Measurements from ENCODE around the gene C1QTNF9.

The C1QTNF9 gene

GRCh38 chr13:24284889-24285565 lies 24.4 kb upstream of the C1QTNF9 start:
- TF ChIP-seq, protein P1, sequence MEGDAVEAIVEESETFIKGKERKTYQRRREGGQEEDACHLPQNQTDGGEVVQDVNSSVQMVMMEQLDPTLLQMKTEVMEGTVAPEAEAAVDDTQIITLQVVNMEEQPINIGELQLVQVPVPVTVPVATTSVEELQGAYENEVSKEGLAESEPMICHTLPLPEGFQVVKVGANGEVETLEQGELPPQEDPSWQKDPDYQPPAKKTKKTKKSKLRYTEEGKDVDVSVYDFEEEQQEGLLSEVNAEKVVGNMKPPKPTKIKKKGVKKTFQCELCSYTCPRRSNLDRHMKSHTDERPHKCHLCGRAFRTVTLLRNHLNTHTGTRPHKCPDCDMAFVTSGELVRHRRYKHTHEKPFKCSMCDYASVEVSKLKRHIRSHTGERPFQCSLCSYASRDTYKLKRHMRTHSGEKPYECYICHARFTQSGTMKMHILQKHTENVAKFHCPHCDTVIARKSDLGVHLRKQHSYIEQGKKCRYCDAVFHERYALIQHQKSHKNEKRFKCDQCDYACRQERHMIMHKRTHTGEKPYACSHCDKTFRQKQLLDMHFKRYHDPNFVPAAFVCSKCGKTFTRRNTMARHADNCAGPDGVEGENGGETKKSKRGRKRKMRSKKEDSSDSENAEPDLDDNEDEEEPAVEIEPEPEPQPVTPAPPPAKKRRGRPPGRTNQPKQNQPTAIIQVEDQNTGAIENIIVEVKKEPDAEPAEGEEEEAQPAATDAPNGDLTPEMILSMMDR (IDR thresholded peaks at IDR 0.05; ENCODE audit: low read depth, low read length, missing control alignments): no peak
- H3K36me3 ChIP-seq (replicated peaks): no peaks in the 10 kb centered on the region
- no peaks in the 10 kb centered on the region for H3K27me3 ChIP-seq (replicated peaks)
- no peak overlapping the region for H3K4me3 ChIP-seq (ENCODE audit: low read depth, low read length)
- no peak for DNase-seq
- in situ Hi-C loops (cut with HindIII; ENCODE audit: low pct_ligation_motif_present, low sequenced_read_pairs): no loop called here
- no peak overlapping the region for H3K27ac ChIP-seq

DNA sequence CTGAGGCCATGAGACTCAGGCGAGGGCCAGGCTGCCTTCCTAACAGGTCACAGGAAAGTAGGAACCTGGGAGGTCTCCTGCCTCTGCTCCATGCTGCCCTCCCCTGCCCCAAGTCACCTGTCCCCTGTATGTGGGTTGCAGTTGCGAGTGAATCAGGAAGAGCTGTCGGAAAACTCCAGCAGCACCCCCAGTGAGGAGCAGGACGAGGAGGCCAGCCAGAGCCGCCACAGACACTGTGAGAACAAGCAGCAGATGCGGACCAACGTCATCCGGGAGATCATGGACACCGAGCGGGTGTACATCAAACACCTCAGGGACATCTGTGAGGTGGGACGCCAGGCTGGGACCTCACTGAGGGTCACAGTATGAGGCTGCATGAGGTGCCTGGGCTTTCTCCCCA lies 22.8 kb upstream of the C1QTNF9 start:
- Histone ChIP-seq H3K27ac (no peak overlapping the region), H3K27me3 (replicated peaks) (no peaks in the 10 kb centered on the region), H3K4me3 (ENCODE audit: low read depth, low read length) (no peak overlapping the region), H3K36me3 (replicated peaks) (no peaks in the 10 kb centered on the region)
- TF ChIP-seq, protein P1 (IDR thresholded peaks at IDR 0.05; ENCODE audit: low read depth, low read length, missing control alignments): no peak
- DNase-seq: no peak
- in situ Hi-C loops (cut with HindIII; ENCODE audit: low pct_ligation_motif_present, low sequenced_read_pairs): no loop called here

DNA sequence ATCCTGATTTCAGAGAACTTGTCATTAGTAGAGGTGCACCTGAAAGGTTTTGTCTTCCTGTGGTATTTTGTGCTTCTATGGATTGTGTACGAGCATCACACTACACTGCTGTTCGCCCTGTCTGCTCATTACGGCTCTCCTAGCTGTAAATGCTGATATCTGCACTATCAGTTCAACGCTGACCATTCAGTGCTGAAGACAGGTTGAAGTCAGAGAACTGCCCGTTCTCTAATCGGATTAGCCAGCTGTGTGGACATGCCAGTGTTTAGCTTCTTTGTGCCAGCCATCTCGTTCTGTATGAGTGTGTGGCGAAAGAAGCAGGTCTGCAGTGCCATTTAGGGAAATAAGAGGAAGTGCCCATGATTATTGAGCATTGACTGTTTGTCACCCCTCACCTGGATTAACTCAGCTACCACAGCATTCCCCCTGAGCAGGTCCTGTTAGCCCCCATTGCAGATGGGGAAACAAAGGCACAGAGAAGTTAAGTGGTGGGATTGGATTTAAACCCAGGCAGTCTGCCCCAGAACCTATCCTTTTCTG lies 21.6 kb upstream of the C1QTNF9 start:
- no peak for DNase-seq
- Histone ChIP-seq H3K27ac (no peak overlapping the region), H3K36me3 (replicated peaks) (no peaks in the 10 kb centered on the region), H3K4me3 (ENCODE audit: low read depth, low read length) (no peak overlapping the region), H3K27me3 (replicated peaks) (no peaks in the 10 kb centered on the region)
- TF ChIP-seq, protein P1 (IDR thresholded peaks at IDR 0.05; ENCODE audit: low read depth, low read length, missing control alignments): no peak
- in situ Hi-C loops (cut with HindIII; ENCODE audit: low pct_ligation_motif_present, low sequenced_read_pairs): no loop called here

DNA sequence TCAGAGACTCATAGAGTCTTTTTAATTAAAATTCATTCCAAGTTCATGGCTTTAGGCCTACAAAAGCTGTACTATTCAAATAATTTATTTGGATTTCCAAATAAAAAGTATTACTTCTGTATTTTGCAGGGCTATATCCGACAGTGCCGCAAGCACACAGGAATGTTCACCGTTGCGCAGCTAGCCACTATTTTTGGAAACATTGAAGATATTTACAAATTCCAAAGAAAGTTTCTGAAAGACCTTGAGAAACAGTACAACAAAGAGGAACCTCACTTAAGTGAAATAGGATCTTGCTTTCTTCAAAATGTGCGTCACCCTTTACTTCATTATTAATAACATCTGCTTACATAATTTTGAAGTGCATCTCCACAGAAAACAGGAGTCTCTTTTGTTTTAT lies 20.5 kb upstream of the C1QTNF9 start:
- H3K27me3 ChIP-seq (replicated peaks): no peaks in the 10 kb centered on the region
- in situ Hi-C loops (cut with HindIII; ENCODE audit: low pct_ligation_motif_present, low sequenced_read_pairs): no loop called here
- no peaks in the 10 kb centered on the region for H3K36me3 ChIP-seq (replicated peaks)
- H3K27ac ChIP-seq: no peak overlapping the region
- no peak overlapping the region for H3K4me3 ChIP-seq (ENCODE audit: low read depth, low read length)
- TF ChIP-seq, protein P1 (IDR thresholded peaks at IDR 0.05; ENCODE audit: low read depth, low read length, missing control alignments): no peak
- no peak for DNase-seq

DNA sequence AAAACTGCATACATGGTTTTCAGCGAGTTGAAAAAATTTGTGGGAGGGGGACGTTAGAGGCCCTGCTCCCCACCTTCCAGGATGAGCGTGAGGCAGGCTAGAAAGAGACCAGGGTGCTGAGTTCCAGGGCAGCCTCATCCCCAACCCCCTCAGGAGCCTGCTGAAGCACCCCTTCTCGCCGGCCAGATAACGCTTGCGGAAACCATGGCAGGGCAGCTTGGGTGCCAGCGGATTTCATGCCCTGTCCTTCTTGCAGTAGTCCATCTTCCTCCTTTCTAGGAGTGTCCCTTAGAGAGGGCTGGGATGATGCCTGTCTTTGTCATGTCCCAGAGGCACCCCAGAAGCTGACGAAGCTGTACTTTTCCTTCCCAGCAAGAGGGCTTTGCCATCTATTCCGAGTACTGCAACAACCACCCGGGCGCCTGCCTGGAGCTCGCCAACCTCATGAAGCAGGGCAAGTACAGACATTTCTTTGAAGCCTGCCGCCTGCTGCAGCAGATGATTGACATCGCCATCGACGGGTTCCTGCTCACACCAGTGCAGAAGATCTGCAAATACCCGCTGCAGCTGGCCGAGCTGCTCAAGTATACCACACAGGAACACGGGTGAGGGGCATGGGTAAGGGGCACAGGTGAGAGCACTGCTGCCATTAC lies 19.0 kb upstream of the C1QTNF9 start:
- H3K27ac ChIP-seq: no peak overlapping the region
- in situ Hi-C loops (cut with HindIII; ENCODE audit: low pct_ligation_motif_present, low sequenced_read_pairs): no loop called here

More for the DNA sequence above, 19.0 kb upstream of the C1QTNF9 start:
- TF ChIP-seq, protein P1 (IDR thresholded peaks at IDR 0.05; ENCODE audit: low read depth, low read length, missing control alignments): no peak
- Histone ChIP-seq H3K27me3 (replicated peaks) (no peaks in the 10 kb centered on the region), H3K36me3 (replicated peaks) (no peaks in the 10 kb centered on the region), H3K4me3 (ENCODE audit: low read depth, low read length) (no peak overlapping the region)
- DNase-seq: no peak

All from brain microvascular endothelial cell (primary cell).